ENCODE results near the gene TMA7B.

TMA7B gene

DNA sequence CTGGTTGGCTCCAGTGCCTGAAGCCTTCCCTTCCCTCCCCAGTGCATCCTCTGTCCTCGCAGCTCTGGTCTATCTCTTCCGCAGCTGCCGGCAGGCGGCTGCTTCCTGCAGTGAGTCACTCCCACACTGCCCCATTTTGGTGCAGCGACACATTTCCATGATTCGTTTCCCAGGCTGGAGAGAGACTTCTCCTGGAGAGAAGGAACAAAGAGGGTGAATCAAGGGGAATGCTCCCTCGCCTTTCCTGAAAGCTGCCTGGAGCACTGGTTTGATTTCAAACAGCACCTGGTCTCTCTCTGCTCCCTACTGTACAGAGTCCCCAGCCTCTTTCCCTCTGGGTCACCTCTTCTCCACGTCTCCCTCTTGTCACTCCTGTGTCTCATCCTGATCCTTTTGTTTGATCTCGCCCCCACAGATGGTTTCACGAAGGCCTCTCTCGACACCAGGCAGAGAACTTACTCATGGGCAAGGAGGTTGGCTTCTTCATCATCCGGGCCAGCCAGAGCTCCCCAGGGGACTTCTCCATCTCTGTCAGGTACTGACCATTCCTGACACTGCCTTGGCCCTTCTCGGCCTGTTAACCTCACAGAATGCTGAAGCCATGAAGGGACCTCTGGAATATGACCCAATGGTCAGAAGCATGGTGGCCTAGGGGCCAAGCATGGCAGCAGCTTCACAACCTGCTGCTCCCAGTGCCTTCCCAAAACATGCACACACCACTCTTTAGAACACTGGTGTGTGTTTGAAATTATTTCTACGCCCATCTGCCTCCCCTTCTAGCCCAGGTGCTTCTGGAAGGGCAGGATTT lies at the start of gene TMA7B:
TMA7B (plus strand) TSS at position 758 of the 808 bp plus-strand sequence. CDS start 3,978 bp downstream, outside the sequence.
- DNase-seq (ENCODE audit: low read depth in 2 of 2), result no peak

DNA sequence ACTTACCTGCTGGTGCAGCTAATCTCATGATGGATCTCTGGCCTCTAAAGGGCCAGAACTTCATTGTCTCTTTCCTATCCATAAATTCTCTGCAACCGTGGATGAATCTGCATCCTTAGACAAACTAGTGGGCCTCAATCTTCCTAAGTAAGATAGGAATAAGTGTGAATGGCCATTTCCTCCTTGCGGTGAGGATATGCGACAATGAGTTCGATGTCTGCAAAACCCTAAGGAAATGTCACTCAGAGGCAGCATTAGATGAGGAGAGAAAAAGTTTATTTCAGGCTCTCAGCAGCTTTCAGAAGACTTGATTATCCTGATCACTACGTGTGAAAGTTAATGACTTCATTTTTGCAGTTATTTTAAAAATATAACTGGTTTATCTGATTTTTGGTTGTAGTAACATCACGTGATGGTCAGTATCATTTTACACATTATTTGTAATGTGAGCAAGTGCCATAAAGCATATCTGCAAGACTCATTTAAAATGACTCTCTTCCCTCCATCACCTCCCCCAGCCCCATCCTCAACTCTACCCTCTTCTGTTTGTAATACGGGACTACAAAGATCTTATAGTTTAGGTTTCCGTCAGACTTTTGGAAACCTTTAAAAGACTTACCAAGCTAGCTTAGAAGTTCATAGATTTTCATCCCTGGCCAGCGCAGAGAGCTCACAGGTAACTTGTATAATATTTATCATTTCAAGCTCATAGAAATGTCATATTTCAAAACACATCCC lies 49.2 kb upstream of the TMA7B start:
- DNase-seq (ENCODE audit: low read depth in 2 of 2), result no peak

DNA sequence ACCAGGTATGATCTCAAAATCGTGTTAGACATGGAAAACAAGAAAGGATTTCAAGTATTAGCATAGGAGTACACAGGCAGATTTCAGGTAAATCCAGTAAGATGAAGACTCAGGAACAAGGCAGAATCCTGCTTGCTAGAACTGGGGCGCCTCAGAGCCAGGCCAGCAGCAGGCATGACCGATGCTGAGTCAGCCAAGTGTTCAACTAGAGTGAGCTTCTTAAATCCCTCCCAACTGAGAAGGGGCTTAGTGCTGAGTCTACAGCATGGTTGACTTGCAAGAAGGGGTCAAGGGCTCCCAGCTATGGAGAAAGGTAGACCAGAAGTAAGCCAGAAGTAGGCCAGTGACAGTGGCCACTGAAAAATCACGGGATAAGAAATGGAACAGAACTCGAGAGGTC lies 46.9 kb upstream of the TMA7B start:
- DNase-seq (ENCODE audit: low read depth in 2 of 2), result no peak

DNA sequence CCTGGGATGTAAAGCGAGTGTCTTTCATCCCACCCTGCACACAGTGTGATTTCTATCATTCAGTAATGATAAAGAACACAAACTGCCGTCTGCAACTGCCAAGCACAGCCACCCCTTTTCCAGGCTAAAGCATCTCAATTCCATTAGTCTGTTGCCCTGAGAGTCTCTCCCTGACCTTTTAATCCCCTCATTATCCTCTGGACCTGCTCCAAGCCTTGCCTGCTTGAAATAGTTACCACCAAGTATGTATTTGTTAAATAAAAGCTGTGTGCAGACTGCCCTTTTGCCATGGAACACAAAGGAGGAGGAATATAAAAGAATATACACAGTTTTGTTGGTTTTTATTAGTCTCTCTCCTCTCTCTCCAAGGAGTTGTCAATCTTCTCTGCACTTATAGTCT lies 46.3 kb upstream of the TMA7B start:
- no peak for DNase-seq (ENCODE audit: low read depth in 2 of 2)

DNA sequence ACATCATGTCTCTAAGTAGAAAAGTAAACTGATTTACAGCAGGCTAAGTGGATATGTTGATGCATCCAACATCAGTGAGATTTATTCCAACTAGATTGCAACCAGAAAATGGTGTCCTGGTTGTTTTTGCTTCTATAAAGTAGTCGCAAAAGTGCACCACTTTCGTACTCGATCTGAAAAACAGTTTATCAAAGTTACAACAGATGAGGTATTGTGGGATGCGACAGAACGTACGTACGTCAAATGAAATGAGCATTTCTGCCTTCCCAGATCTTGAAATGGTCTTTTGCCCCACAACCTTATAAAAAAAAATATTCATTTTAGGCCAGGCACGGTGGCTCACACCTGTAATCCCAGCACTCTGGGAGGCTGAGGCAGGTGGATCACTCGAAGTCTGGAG lies 45.6 kb upstream of the TMA7B start:
- DNase-seq (ENCODE audit: low read depth in 2 of 2), result no peak

DNA sequence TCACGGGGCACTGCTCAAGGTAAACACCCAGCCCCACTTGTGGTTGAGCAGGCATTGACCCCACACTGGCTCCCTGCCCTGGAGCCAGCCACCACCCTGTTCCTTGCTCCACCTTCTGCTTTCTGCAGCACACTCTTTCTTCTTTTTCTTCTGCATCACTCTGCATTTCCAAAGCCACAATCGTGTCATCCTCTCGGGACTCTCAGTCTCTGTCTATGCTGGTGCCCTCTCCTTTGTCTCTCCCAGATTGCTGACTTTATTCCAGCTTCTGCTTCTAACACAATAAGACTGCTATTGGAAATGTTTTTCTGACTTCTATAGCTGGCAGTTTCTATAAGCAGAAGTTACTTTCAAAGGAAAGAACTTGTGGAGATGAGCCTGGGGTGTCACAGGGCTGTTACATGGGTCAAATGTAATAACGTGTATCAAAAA lies 44.9 kb upstream of the TMA7B start:
- DNase-seq (ENCODE audit: low read depth in 2 of 2), result no peak

DNA sequence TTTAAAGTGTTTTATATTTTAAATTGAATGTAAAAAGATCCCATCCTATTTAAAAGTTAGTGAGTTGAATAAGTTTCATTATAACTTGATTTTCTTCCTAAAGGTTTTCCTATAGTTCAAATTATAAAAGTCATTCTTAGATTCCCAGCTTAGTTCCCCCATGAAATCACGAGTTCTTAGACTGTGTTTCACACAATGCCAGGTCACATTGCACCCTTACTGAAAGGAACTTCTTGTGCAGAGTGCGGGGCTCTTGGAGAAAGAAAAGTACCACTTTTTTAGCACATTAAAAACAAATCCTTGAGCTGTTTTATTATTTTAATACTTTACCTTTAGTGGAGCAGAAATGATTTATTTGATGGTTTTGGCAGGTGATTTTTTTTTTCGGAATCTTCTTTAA lies 43.7 kb upstream of the TMA7B start:
- DNase-seq (ENCODE audit: low read depth in 2 of 2), result no peak

DNA sequence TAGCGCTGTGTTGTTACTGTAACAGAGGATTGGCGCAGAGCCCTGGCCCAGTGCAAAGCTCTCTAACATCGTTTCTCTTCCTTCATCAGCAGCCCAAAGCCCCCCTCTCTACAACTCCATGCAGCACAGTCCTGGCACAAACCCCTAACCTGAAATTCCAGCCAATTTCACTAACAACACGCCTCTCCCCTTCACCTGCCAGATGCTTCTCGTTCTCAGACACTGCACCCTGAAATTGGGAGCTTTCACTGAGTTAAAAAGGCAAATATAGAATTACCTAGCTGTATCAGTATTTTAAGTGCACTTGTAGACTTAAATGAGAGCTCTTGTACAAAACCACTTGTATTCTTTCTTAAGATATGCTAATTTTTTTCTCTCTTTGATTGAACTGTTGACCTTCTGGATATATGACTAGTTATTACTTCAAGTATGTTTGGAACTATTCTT lies 43.0 kb upstream of the TMA7B start:
- DNase-seq (ENCODE audit: low read depth in 2 of 2), result no peak

DNA sequence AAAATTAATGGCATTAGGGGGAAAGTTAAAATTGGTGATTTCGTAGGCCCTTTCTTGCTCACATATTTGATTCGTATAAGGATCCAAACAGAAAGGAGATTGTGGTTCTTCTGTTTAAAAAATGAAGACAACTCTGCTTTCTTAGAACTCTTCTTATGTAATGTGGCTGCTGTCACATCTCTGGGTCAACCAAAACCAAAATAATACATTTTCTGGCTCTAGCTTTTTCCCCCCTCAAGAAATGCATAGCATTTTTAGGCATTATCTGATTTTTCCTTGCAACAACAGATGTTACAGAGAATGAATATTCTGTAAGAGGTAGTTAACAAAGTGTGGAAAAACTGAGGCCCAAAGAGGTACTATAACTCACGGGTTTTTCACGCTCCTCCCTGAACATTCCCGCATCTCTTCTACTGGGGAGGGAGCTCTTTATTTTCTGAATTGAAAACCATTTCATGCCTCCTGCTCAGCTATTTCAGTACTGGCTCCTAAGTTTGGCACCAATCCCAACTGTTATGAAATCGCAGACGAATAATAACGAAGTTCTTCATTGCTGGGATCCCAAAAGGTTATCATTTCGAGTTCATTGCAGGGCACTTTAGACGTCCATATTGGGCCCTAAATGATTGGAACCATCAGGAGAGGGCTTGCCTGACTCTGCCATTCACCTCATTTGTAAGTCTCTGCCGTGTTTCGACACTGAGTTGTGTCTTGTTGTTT lies 42.3 kb upstream of the TMA7B start:
- DNase-seq (ENCODE audit: low read depth in 2 of 2), result no peak

DNA sequence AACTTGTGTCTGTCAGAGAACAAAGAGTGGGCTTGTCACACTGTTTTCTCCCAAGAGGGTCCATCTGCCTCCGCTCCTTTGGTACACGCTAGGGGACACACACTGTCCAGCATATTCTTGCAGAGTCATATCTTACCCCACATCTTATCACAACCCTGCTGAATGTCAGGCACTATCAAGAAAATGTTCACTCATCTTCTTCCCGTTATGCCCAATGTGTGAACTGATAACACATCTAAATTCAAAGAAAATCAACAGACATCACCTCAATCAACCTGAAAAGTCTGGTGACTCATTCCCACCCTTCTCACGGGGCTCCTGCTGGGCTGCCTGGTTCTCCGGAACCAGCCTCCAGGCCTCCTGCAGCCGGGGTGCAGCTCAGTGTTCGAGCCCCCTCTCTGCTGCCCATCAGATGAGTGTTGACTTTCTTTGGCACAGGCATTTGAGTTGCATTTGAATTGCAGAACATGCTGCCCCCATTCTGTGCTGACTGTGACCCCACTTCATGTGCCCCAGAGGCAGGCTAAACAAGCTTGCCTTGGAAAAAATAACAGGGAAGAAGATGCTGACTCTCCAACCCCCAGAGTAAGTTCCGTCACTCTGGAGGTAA lies 40.0 kb upstream of the TMA7B start:
- peak; percentile 40 to 67 for DNase-seq (ENCODE audit: low read depth in 2 of 2)

DNA sequence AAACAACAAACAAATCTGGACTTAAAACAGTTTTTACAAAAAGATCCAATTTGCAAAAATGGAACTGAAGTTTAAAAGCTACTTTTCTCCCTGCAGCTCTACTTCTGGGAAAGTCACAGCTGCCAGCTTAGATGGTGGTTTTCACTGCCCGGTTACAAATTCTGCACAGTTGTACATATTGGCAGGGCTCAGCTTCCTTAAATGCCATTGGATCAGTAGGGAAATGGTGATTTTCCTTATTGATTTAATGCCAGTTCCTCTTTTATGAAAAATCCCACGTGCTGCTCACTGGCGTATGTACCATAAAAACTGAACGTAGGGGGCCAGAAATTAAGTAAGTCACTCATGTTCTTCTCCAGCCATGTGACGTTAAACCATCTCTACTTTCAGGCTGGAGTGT lies 36.5 kb upstream of the TMA7B start:
- no peak for DNase-seq (ENCODE audit: low read depth in 2 of 2)

DNA sequence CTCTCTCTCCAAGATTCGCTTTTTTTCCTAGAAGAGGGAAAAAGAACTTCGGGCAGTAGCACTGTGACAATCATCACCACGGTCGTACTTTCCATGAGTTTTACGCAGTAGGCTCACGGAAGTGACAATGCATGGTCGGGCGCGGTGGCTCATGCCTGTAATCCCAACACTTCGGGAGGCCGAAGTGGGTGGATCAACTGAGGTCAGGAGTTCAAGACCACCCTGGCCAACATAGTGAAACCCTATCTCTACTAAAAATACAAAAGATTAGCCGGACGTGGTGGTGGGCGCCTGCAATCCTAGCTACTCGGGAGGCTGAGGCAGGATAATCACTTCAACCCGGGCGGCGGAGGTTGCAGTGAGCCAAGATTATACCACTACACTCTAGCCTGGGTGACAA lies 35.9 kb upstream of the TMA7B start:
- no peak for DNase-seq (ENCODE audit: low read depth in 2 of 2)

DNA sequence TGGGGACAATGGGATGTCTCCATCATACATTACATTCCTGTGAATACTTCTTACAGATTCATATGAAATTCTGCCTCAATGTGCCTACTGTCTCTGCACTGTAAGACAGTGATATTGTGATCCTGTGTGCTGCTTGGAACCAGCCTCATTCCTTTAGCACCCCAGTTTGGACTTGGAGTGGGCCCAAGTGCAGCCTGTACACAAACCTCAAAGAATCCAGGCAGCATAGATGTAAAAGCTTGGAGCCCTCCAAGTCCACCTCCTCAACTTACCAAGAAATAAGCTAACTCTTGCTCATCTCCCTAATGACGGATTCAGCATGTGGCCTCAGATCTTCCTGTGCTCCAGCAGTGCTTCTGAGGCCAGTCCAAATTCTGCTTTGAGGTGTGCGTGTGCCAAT lies 34.9 kb upstream of the TMA7B start:
- no peak for DNase-seq (ENCODE audit: low read depth in 2 of 2)

DNA sequence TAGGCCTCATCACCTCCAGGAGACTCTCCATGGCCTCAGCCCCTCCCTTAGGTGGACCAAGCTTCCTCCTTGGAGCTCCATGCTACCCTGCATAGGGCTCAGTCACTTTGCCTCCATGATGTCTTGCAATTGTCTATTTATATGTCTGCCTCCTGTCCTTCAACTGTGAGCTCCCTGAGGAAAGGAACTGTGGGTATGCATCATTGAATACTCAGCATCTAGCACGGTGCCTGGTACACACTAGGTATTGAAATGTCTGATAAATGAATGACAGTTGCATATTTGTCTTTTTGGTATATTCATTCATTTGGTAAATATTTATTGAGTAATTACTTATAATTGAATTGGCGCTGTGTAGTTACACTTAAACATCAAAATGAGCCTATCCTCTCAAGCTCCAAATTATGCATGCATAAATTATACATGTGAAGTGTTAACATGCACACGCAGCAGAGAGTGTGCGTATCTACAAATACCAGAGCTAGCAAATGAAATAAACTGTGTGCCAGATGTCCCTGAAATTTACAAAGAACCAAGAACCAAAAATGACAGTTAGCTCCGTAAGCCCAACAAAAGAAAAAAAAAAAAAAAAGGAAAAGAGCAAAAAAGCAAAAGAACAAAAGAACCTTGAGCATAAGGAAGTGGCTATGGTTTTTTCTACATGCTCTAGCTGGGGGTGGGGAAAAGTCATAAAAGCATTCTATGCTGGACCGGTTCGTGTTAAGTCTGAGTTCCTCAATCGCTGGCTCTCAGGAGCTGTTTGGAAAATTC lies 34.1 kb upstream of the TMA7B start:
- DNase-seq (ENCODE audit: low read depth in 2 of 2), result no peak

DNA sequence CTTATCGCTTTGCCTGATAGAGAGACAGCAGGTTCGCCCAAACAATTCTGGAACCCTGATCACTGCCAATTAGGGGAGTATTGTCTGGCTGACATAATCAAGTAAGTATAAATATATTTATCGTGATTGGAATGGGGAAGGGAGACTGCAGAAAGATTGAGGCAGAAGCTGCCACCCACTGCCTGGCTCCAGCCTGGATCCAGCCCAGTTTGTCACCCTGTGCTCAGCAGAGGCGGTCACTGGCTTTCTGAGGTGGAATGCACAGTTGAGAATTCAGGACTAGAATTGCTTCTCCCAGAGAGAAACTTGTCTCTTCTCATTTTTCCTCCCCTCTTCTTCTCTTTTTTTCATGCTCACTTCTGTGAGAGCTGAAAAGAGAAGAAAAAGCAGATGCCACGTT lies 33.4 kb upstream of the TMA7B start:
- DNase-seq (ENCODE audit: low read depth in 2 of 2), result no peak

DNA sequence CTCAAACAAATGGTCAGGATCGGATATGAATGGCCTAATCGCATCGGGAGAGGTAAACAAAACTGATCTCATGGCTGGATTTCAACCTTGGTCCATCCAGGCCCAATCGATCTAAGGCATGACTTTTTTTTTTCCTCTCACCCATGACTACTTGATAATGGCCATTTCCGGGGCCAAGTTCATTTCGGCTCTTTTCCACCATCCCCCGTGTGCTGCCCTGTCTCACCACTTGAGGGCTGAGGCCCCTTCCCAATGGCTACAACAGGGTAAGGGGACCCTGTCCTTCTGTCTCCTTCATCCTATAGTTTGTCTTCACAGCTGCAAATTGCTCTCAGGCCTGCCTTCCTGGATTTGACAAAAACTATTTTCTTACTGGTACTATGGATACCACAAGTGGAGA lies 32.7 kb upstream of the TMA7B start:
- DNase-seq (ENCODE audit: low read depth in 2 of 2), result no peak

DNA sequence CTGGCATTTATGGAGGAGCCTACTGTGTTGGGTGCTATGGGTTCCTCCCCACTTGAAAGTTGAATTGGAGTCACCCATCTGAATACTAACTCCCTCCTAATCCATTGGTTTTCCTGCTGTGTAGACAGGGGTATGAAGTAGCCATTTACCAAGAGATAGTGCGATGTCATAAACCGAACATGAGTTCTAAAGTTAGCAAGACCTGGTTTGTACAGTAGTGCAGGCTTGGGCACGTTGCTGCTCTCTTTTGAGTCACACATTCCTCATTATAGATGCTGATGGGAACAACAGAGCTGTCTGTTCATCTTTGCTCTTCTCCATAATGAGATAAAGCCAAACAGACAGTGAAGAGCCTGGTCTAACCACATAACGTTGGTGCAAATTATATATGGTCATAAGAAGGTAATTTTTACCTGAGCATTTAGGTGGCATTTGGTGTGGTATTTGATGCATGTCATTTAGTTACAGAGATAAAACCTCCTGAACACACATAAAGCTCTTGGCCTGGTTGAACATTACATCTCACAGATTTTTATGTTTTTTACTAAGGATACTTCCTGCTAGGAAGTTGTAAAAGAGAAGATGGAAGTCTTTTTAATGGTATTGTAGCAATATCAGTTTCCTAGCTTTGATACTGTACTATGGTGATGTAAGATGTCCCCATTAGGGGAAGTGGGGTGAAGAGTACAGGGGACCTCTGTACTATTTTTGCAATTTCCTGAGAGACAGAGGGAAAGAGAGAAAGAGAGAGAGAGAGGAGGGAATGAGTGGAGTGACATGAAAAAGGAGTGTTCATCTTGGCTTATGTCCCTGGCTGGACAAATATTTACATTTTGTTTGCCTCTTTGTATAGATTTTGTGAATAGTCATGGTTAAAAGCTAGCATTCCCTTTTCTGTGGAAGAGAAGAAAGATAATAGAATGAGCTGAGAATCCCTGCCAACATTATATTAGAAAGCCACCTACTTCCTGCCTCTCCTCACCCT lies 31.4 kb upstream of the TMA7B start:
- DNase-seq (ENCODE audit: low read depth in 2 of 2), result no peak

DNA sequence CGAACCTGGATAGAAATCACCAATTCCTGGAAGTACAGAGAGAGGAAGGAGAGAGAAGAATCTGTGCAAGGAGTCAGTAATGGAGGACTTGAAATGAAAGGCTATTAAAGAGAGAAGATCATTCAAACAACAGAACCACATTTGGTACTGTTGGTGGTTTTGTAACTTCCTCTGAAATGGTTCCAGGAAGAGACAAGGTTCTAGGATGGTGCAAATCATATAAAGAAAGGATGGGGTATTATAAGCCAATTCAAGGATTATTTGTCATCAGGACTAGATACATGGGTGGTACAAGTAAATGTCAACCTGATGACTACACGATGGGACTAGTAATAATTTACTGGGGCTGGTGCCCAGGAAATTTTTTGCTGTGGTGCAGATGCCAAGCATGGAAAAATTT lies 28.9 kb upstream of the TMA7B start:
- DNase-seq (ENCODE audit: low read depth in 2 of 2), result no peak

DNA sequence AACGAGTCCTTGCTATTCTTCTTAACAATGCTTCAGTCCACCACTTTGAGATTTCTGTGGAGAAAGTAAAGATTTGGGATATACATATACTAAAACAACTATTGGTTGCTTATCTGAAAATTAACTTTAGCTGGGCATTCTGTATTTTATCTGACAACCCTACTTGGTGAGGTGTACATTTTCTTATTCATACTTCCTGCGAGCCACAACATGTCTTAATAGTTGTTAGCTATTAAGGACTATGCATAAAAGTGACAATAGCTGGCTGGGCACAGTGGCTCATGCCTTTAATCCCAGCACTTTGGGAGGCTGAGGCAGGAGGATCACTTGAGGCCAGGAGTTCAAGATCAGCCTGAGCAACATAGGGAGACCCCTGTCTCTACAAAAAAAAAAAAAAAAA lies 28.0 kb upstream of the TMA7B start:
- no peak for DNase-seq (ENCODE audit: low read depth in 2 of 2)
